HG03045 (cell line): ENCODE results near the gene ZNF213.

Source experiments
- ATAC-seq: cut with Tn5 transposase; IDR thresholded peaks from one replicate; pipeline ENCODE4 v1.9.1; 2021; ENCODE audit warnings: mild to moderate bottlenecking, moderate library complexity; ENCODE audit not compliant: unreplicated experiment

The ZNF213 gene

DNA sequence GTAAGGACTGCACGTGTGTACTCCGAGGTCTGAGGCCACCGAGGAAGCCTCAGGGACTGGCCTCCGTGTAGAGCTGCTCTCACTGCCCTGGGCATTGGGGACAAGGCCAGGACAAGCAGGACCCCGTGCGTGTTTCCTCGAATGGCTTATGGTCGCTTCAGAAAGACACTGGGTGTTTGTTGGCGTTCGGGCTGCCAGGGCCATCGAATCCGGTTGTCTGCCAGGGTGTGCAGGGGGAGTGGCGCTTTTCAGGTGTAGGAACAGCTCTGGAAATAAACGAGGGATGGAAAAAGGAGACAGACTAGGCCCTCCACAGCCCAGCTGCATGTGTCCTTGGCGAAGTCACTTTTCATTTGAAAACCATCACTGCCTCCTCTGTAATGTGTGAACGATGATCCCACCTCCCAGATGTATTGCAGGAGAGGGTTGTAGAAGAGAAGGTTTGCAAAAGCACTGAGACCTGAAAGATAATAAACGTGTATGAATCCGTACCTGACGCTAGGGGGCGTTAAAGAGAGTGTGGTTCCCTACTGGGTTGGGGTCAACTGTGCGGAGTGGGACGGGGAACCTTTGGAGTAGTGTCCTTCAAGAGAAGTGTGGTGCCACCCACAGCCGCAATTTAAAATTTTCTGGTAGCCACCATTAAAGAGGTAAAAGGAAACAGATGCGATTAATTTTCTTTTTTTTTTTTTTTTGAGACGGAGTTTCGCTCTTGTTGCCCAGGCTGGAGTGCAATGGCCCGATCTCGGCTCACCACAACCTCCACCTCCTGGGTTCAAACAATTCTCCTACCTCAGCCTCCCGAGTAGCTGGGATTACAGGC is 33.6 kb upstream of the ZNF213 start:
- ATAC-seq = no peak

DNA sequence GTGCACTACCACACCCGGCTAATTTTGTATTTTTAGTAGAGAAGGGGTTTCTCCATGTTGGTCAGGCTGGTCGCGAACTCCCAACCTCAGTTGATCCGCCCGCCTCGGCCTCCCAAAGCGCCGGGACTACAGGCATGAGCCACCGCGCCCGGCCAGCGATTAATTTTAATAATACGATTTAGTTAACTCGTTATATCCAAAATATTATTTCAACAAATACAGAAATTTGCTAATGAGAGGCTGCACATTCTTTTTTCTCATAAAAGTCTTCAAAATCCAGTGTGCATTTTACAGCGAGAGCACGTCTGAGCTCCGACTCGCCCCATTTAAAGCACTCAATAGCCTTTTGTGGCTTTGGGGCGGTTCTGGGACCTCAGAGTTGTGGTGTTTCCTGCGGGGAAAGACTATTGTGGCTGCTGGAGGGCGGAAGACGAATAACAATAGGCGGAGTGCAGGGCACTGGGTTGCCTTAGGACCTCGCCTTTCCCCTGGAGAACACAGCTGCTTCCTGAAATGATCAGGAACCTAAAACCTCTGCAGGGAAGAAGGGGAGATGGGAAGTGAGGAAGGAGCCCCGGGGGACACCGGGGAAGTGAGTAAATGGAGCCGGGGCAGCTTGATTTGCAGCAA is 32.9 kb upstream of the ZNF213 start:
- ATAC-seq = no peak

DNA sequence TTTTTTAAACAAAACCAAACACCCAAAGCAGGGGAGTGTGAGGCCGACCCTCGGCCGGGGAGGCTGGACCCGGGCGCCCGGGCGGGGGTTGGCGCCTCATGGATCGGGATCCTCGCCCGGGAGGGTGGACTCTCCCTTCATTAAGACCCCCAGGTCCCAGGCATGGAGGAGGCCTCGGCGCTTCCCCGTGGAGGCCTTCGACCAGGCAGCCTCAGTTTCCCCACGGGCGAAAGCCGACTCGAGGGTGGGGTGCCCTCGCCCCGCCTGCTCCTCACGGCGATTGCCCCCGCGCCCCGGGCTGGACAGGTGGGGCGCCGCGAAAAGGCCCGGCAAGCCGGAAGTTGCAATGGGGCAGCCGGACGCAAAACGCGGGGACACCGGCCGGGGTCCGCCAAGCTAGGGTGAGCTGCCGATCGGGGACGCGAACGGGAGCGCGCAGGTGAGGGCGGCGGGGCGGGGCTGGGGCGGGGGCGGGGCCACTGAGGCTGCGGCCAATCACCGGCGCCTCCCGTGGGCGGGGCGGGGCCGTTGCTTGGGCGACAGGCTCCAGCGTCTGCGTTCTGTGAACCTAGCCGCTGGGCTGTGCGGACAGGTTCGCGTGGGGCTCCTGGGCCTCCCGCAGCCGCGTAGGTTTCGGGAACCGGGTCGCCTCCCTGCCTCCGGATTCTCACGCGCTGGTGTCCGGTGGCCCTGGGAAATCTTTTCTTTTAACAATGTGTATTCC is 28.5 kb upstream of the ZNF213 start:
- ATAC-seq = peak; percentile 85

DNA sequence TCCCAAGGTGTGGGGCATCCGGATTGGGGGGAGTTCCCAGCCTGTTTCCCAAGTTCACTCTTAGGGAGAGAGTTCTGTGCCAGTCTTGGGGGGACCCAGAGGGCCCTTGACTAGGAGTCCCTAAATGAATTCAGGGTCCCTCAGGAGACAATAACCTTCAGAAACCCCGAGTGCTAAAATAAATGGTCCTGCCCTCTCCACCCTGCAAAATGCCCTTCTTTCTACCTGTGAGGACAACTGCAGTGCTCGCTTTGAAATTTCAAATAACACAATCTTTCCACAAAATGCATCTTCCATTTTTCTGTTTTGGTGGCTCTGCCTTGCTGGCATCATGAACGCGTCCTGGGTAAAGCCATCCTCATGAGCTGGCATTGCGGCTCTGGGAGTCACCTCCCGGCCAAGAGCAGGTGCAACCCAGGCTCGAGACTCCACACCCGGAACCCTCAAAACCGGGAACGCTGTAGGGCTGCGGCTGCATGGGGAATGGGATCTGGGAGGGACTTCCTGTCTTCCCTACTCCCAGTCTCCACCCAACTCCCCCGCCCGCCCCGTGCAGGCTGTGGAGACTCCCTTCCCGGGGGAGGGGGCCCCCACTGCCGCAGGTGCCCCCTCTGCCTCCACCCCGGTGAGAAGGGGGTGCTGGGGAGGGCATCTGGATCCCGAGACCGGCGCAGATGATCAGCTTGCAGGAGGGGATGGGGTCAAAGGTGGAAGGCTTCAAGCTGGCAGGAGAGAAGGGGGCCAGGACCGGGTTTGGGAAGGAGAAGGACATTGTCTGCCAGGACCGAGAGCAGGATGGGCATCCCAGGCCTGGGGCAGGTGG is 22.6 kb upstream of the ZNF213 start, which contains the start of gene ZNF205:
ZNF205 (plus strand) TSS at position 529 of the 823 bp plus-strand sequence. CDS start 845 bp downstream, outside the sequence.
- ATAC-seq = no peak

DNA sequence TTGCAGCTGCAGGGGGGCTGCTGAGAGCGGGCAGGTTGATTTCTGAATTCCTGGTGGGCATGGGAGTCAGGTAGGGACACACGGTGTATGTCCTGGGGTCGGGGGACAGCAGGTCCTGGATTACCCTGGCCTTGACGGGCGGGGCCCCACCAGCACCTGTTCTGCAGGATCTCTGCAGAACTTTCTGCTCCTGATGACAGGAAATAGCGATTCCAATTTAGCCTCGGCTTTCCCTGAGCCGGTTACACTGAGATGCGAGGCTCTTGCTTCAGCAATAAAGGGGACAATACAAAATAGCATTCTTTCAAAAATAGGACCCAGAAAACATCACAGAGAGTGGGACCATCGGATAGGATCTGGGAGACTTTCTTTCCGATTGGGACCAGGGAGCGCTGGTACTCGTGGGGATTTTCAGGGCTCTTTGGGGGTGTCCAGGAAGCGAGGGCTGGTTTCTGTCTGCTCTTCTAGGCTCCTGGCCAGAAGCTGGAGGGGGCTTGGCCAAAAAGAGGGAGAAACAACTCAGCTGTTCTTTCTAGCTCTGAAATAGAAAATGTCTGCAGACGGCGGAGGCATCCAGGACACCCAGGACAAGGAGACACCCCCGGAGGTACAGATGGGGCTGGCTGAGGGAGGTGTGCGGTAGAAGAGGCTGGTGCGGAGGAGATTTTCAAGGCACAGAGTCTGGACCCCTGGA is 21.8 kb upstream of the ZNF213 start:
- no peak for ATAC-seq

DNA sequence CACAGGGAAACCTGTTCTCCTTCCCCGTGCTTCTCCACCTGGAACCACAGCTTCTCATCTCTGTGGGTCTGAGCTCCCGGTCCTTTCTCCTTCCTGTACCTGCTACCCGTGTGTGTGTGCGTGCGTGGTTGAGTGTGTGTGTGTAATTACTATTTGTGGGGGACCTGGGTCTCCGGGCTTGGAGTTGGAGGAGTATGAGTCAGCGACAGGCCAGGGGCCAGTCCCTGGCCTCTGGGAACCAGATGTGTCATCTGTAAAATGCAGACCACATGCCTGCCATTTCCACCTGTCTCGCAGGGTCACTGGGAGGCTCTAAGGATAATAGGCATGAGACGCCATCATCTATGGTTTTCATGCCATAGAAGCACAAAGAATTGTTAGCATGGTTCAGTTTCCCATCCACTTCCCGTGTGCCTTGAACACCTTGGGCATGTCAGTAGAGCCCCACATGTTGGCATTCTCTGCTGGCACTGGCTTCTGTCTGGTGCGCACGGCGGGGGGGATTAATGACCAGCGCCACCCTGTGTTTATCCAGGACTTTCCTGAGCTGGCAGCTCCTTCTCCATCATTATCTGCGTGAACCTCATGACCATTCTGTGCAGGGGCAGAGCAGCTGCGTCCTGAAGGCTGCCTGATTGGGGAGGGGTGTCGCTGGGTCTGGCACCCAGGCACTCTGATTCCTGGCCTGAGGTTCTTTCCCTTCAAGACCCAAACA is 20.9 kb upstream of the ZNF213 start:
- ATAC-seq = no peak

DNA sequence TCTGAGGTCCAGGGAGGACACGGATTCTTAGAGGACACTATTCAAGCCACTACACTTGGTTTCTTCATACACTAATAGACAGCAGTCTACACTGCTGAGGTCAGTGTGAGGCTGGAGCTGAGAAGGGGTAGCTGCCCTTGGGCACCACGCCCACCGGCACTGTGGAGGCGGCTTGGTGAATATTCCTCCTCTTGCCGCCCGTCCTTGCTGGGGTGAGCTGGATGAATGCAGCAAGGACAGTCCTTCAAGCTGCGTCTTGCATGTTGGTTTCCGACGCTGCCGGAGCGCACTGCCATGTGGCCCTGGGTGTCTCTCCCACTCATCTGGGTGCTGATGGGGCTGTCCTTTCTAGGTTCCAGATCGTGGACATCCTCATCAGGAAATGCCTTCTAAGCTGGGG is 19.8 kb upstream of the ZNF213 start:
- no peak for ATAC-seq

DNA sequence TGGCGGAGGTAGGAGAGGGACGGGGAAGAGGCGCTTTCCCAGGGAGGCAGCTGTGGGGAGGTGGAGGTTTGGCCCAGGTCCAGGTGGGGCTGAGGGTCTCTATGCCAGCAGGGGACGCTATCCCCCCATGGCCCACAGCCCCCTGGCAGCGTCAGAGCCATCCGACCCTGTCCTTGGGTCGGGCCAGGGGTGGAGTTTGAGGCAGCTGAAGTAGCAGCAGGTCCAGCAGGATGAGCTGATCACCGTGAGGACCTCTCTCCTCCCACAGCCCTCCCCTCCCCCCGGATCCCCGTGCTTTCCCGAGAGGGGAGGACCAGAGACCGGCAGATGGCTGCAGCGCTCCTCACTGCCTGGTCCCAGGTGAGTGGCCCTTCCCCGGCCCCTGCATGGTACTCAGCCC is 19.3 kb upstream of the ZNF213 start:
- no peak for ATAC-seq

DNA sequence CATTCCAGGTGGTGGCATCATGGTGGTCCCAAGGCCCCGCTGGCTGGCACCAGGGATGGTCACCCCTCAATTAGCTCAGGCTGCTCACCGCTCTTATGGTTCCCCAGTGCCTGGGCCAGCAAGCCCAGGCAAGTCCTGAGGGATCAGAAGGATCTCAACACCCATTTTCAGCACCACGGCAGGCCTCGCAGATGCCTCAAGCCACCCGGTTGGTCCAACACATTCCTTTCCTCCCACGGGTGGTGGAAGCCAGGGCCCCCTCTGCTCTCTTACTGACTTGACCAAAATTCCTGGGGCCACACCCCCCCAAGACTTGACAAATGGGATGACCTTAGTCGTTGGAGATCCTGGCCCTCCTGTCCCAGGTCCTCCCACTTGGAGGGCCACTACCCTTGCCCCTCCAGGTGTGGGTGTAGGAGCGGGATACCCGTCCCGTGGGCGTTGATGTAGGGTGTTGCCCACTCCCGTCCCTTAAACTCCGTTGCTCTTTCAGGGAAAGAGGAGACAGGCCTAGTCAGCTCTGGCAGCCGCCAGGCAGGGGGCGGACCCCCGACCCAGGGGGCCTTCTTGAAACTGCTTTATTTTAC is 16.5 kb upstream of the ZNF213 start:
- no peak for ATAC-seq

DNA sequence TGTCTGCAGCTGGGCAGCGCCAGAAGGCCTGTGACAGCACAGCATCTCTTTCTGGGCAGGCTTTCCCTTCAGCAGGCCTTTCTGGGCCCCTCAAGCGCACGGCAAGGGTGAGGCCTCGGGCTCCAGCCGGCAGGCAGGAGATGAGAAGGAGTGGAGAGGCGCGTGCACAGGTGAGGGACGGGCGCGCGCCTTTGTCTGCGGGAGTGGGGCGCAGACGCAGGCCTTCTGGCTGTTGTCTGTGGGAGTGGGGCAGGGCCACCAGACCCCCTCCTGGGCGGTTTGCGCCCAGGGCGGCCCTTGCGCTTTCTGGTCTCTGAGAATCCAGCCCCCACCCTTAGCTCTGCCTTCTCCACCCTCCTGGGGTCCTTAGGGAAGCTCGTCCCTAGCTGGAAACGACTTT is 16.0 kb upstream of the ZNF213 start:
- ATAC-seq = no peak

DNA sequence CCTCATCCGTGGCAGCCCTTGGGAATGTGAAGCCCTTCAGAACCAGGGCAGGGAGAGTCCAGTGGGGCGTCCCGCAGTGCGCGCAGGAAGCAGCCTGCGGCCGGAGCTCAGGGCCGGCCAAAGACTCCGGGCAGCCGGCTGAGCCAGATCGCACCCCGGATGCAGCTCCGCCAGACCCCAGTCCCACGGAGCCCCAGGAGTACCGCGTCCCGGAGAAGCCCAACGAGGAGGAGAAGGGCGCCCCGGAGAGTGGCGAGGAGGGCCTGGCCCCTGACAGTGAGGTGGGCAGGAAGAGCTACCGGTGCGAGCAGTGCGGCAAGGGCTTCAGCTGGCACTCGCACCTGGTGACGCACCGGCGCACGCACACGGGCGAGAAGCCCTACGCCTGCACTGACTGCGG is 15.5 kb upstream of the ZNF213 start:
- ATAC-seq = no peak

DNA sequence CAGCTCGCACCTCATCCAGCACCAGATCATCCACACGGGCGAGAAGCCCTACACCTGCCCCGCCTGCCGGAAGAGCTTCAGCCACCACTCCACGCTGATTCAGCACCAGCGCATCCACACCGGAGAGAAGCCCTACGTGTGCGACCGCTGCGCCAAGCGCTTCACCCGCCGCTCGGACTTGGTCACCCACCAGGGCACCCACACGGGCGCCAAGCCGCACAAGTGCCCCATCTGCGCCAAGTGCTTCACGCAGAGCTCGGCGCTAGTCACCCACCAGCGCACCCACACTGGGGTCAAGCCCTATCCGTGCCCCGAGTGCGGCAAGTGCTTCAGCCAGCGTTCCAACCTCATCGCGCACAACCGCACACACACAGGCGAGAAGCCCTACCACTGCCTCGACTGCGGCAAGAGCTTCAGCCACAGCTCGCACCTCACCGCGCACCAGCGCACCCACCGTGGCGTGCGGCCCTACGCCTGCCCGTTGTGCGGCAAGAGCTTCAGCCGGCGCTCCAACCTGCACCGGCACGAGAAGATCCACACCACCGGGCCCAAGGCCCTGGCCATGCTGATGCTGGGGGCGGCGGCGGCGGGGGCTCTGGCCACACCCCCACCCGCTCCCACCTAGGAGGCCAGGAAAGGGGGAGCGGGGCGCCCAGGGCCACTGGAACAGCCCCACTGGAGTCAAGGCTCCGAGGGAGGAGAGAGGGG is 15.0 kb upstream of the ZNF213 start:
- ATAC-seq = no peak

DNA sequence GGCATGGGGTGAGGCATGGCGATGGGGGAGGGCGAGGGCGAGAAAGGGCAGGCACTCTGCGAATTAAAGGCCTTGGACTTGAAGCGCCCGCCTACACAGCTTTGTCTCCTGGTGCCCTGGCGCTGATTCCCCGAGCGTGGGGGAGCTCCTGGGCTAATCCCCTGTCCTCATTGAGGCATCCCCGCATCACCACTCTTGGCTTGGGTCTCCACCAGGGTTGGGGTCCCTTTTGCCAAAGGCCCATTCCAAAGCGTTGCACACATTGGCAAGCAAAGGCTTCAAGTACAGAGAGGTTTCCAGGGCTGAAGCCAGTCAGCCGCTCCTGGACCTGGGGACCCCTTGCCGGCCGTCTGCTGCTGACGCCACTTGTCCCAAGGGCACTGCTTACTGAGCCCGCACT is 14.4 kb upstream of the ZNF213 start:
- ATAC-seq = no peak

DNA sequence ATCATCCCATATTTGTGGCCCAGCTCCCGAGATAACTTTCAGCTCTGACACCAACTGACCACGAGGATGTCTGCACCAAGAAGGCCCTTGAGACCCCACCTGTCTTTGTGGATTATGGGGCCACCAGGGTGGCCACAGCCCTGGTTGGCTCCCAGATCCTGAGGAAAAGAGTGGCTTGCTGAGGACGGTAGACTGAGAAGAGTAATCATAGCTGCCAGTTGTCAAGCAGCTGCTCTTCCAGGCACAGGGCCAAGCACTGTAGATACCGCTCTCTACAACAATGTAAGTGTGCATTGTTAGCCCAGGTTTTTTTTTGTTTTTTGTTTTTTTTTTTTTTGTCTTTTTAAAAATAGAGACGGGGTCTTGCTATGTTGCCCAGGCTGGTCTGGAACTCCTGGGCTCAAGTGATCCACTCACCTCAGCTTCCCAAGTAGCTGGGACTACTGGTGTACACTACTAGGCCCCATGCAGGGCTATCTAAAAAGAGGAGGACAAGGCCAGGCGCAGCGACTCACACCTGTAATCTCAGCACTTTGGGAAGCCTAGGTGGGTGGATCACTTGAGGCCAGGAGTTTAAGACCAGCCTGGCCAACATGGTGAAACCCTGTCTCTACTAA is 12.9 kb upstream of the ZNF213 start:
- ATAC-seq = no peak

DNA sequence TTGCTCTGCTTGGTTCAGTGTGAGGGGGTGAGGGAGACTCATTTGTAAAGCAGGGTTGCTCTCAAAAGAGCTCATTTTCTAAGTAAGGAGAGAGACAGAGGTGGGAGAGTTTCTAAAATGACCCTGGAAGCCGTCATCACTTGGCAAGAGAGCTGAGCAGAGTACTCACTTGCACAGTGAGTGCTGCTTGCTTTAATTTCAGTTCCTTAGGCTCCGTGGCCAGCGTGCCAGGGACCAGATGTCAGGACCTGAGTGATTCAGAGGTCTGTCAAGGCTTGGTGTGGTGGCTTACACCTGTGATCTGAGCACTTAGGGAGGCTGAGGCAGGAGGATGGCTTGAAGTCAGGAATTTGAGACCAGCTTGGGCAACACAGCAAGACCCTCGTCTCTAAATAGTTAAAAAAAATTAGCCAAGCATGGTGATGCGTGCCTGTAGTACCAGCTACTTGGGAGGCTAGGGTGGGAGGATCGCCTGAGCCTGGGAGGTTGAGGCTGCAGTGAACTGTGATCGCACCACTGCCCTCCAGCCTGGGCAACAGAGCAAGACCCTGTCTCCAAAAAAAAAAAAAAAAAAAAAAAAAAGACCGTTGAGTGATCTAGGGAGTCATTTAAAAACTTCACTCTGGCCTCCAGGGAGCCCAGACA is 11.8 kb upstream of the ZNF213 start:
- no peak for ATAC-seq

DNA sequence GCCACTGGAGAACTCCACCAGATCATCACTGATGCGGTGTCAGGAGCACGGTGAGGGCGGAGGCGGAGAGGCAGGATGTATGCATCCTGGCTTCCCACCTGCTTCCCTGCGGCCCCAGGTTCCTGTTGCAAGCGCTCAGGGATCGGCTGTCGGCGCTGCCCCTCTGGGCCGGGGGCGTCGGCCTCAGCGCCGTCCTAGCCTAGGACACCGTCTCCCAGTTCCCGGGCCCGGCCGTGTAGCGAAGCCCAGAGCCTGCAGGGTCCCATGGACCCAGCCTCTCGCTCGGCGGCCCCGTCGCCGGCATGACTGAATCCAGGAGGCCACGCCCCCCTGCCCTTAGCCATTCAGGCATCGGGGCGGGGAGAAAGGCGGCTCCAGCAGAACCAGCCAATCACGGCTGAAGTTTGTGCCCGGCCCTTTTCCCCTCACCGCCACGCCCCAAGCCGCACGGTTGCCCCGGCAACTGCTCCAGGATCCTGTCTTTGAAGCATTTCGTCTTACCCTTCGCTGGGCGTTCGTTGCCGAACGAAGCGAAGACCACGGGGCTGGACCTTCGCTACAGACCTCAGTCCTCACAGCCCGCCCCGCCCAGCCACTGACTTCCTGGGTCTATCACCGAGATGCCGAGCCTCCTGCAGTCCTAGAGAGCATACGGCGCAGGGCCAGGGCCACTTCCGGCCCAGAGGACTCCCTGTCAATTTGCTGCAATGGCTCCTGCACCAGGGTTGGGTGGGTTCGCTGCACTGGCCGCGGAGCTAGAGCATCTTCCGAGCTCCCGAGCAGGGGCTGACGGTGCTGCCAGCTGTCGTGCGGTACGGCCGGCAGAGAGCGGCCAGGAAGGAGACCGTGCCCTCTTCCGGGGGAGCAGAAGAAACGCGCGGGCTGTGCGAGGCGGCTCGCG is 10.6 kb upstream of the ZNF213 start:
- ATAC-seq = peak; percentile 85

DNA sequence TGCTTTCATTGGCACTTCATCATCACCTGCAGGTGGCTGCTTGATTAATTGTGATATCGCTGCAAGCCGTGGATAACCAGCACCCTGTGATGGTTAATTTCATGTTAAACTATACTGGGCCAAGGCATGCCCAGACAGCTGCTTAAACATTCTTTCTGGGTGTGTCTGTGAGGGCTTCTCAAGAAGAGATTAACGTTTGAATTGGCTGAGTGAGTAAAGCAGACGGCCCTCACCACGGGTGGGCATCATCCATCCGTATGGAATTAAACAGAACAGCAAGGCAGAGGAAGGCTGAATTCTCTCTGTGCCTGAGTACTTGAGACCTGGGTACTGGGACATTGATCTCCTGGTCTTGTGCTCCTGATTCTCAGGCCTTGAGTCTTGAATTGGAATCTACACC is 7.1 kb upstream of the ZNF213 start:
- ATAC-seq = no peak
